Activated naive CD4-positive, alpha-beta T cell treated with anti-CD3 and anti-CD28 coated beads, Interleukin-2, amount 50 U/mL, for 24 hours (primary cell): Measurements from ENCODE around the gene RGS12.

Experiments
- H3K27ac Mint-ChIP-seq: one replicate; pipeline ENCODE4 v1.8.0; 2021; ENCODE audit warnings: mild to moderate bottlenecking, mixed read lengths
- H3K27me3 Mint-ChIP-seq: one replicate; pipeline ENCODE4 v1.8.0; 2021; ENCODE audit warnings: mixed read lengths
- H3K36me3 Mint-ChIP-seq: one replicate; pipeline ENCODE4 v1.8.0; 2021; ENCODE audit warnings: mixed read lengths
- H3K4me1 Mint-ChIP-seq: one replicate; pipeline ENCODE4 v1.8.0; 2021; ENCODE audit warnings: mixed read lengths
- H3K4me3 Mint-ChIP-seq: one replicate; pipeline ENCODE4 v1.8.0; 2021; ENCODE audit warnings: mild to moderate bottlenecking, mixed read lengths
- H3K9me3 Mint-ChIP-seq: one replicate; pipeline ENCODE4 v1.8.0; 2021; ENCODE audit warnings: mixed read lengths

The RGS12 gene

GRCh38 chr4:3307060-3307459 is 14.2 kb downstream of the RGS12 start:
- no peak overlapping the region for H3K4me3 Mint-ChIP-seq
- no peaks in the 10 kb centered on the region for H3K36me3 Mint-ChIP-seq
- H3K27me3 Mint-ChIP-seq: no peaks in the 10 kb centered on the region
- H3K27ac Mint-ChIP-seq: no peak overlapping the region
- H3K9me3 Mint-ChIP-seq: no peaks in the 10 kb centered on the region
- H3K4me1 Mint-ChIP-seq: peaks cover 55% of the 10 kb centered on the region

GRCh38 chr4:3307486-3307885 is 14.7 kb downstream of the RGS12 start:
- H3K36me3 Mint-ChIP-seq: no peaks in the 10 kb centered on the region
- peaks cover 50% of the 10 kb centered on the region for H3K4me1 Mint-ChIP-seq
- H3K4me3 Mint-ChIP-seq: no peak overlapping the region
- no peaks in the 10 kb centered on the region for H3K9me3 Mint-ChIP-seq
- H3K27me3 Mint-ChIP-seq: no peaks in the 10 kb centered on the region
- H3K27ac Mint-ChIP-seq: no peak overlapping the region

- no peak overlapping the region for H3K4me3 Mint-ChIP-seq
- no peak overlapping the region for H3K27ac Mint-ChIP-seq
- H3K27me3 Mint-ChIP-seq: no peaks in the 10 kb centered on the region
- H3K36me3 Mint-ChIP-seq: no peaks in the 10 kb centered on the region
- no peaks in the 10 kb centered on the region for H3K9me3 Mint-ChIP-seq
- H3K4me1 Mint-ChIP-seq: peaks cover 45% of the 10 kb centered on the region
Observed at GRCh38 chr4:3307891-3308575, 15.2 kb downstream of the RGS12 start.

- Mint-ChIP-seq H3K4me3 (no peak overlapping the region), H3K27ac (no peak overlapping the region)
Observed at GRCh38 chr4:3308691-3309090, 15.9 kb downstream of the RGS12 start.

GRCh38 chr4:3310301-3311094 is 17.7 kb downstream of the RGS12 start:
- Mint-ChIP-seq H3K4me3 (no peak overlapping the region), H3K36me3 (no peaks in the 10 kb centered on the region), H3K27me3 (no peaks in the 10 kb centered on the region), H3K4me1 (peaks cover 20% of the 10 kb centered on the region), H3K9me3 (no peaks in the 10 kb centered on the region), H3K27ac (no peak overlapping the region)

More at GRCh38 chr4:3308691-3309090, 15.9 kb downstream of the RGS12 start:
- Mint-ChIP-seq H3K27me3 (no peaks in the 10 kb centered on the region), H3K9me3 (no peaks in the 10 kb centered on the region), H3K36me3 (no peaks in the 10 kb centered on the region), H3K4me1 (peaks cover 38% of the 10 kb centered on the region)

GRCh38 chr4:3311095-3311372 is 18.2 kb downstream of the RGS12 start:
- Mint-ChIP-seq H3K9me3 (no peaks in the 10 kb centered on the region), H3K27ac (no peak overlapping the region), H3K27me3 (no peaks in the 10 kb centered on the region), H3K36me3 (peaks cover 3% of the 10 kb centered on the region), H3K4me3 (no peak overlapping the region), H3K4me1 (peaks cover 15% of the 10 kb centered on the region)

GRCh38 chr4:3311489-3312171 is 18.8 kb downstream of the RGS12 start:
- Mint-ChIP-seq H3K36me3 (peaks cover 5% of the 10 kb centered on the region), H3K27ac (no peak overlapping the region), H3K4me3 (no peak overlapping the region), H3K9me3 (no peaks in the 10 kb centered on the region), H3K4me1 (peaks cover 12% of the 10 kb centered on the region), H3K27me3 (no peaks in the 10 kb centered on the region)

GRCh38 chr4:3312362-3312761 is 19.5 kb downstream of the RGS12 start:
- Mint-ChIP-seq H3K4me3 (no peak overlapping the region), H3K4me1 (peaks cover 12% of the 10 kb centered on the region), H3K27me3 (no peaks in the 10 kb centered on the region), H3K36me3 (peaks cover 5% of the 10 kb centered on the region), H3K27ac (no peak overlapping the region), H3K9me3 (no peaks in the 10 kb centered on the region)

- Mint-ChIP-seq H3K9me3 (no peaks in the 10 kb centered on the region), H3K4me3 (no peak overlapping the region), H3K4me1 (peaks cover 12% of the 10 kb centered on the region), H3K36me3 (peaks cover 5% of the 10 kb centered on the region), H3K27ac (no peak overlapping the region), H3K27me3 (no peaks in the 10 kb centered on the region)
Observed at GRCh38 chr4:3313139-3313538, 20.3 kb downstream of the RGS12 start.

- Mint-ChIP-seq H3K4me3 (no peak overlapping the region), H3K4me1 (peaks cover 10% of the 10 kb centered on the region), H3K36me3 (peaks cover 5% of the 10 kb centered on the region), H3K27me3 (no peaks in the 10 kb centered on the region), H3K27ac (no peak overlapping the region), H3K9me3 (no peaks in the 10 kb centered on the region)
Observed at GRCh38 chr4:3313556-3314228, 20.9 kb downstream of the RGS12 start.

GRCh38 chr4:3314706-3315260 is 22.0 kb downstream of the RGS12 start:
- H3K4me1 Mint-ChIP-seq: peaks cover 8% of the 10 kb centered on the region
- no peaks in the 10 kb centered on the region for H3K27me3 Mint-ChIP-seq
- no peak overlapping the region for H3K4me3 Mint-ChIP-seq
- no peak overlapping the region for H3K27ac Mint-ChIP-seq
- no peaks in the 10 kb centered on the region for H3K9me3 Mint-ChIP-seq
- peaks cover 5% of the 10 kb centered on the region for H3K36me3 Mint-ChIP-seq

- Mint-ChIP-seq H3K27me3 (no peaks in the 10 kb centered on the region), H3K4me1 (peaks cover 8% of the 10 kb centered on the region)
Observed at GRCh38 chr4:3315566-3315965, 22.7 kb downstream of the RGS12 start.

GRCh38 chr4:3316146-3316545 is 23.3 kb downstream of the RGS12 start:
- Mint-ChIP-seq H3K36me3 (peaks cover 8% of the 10 kb centered on the region), H3K27ac (no peak overlapping the region), H3K4me1 (peaks cover 6% of the 10 kb centered on the region), H3K27me3 (no peaks in the 10 kb centered on the region), H3K4me3 (no peak overlapping the region), H3K9me3 (no peaks in the 10 kb centered on the region)

More at GRCh38 chr4:3315566-3315965, 22.7 kb downstream of the RGS12 start:
- Mint-ChIP-seq H3K36me3 (peaks cover 5% of the 10 kb centered on the region), H3K4me3 (no peak overlapping the region), H3K27ac (no peak overlapping the region), H3K9me3 (no peaks in the 10 kb centered on the region)

- Mint-ChIP-seq H3K9me3 (no peaks in the 10 kb centered on the region), H3K27me3 (no peaks in the 10 kb centered on the region), H3K4me1 (no peaks in the 10 kb centered on the region), H3K27ac (no peak overlapping the region), H3K36me3 (peaks cover 8% of the 10 kb centered on the region), H3K4me3 (no peak overlapping the region)
Observed at GRCh38 chr4:3317011-3317655, 24.3 kb downstream of the RGS12 start.

GRCh38 chr4:3317656-3318211 is 24.9 kb downstream of the RGS12 start:
- Mint-ChIP-seq H3K27ac (no peak overlapping the region), H3K4me3 (no peak overlapping the region), H3K27me3 (no peaks in the 10 kb centered on the region), H3K9me3 (no peaks in the 10 kb centered on the region), H3K4me1 (no peaks in the 10 kb centered on the region), H3K36me3 (peaks cover 8% of the 10 kb centered on the region)
